Cardiac fibroblast (primary cell): ENCODE data around the gene ARFRP1.
"Not testable (repeated sequence)": the region's sequence is repeated elsewhere in the genome, so short reads cannot be mapped to it uniquely, and the experiment has no call there.

ENCODE experiments used
- DNase-seq, 2 donors: peaks; one replicate each; pipeline versions ENCODE4 v3.0.0 to v3.0.0-alpha.2; 2010; ENCODE audit warnings: low read depth in 2 of 2
- H3K4me3 ChIP-seq, 2 donors: replicated peaks in 1 of 2; 1 replicate in 1 of 2; 2 replicates in 1 of 2; pipeline ENCODE4 v1.5.1; 2011; ENCODE audit warnings: low read depth in 2 of 2, low read length in 2 of 2, mild to moderate bottlenecking in 2 of 2, moderate library complexity in 1 of 2
- CTCF ChIP-seq: IDR thresholded peaks from one replicate; pipeline ENCODE4 v1.5.1; 2011; ENCODE audit warnings: low read depth, mild to moderate bottlenecking, low read length, inconsistent platforms

The ARFRP1 gene

GRCh38 chr20:63672666-63673065 is 35.1 kb downstream of the ARFRP1 start:
- H3K4me3 ChIP-seq, result no peak overlapping the region
- TF ChIP-seq CTCF, result no peak
- no peak for DNase-seq

GRCh38 chr20:63671695-63672094 is 36.1 kb downstream of the ARFRP1 start:
- not testable (repeated sequence) for H3K4me3 ChIP-seq, DNase-seq

- H3K4me3 ChIP-seq, result no peak overlapping the region
- no peak for DNase-seq
- TF ChIP-seq CTCF, result no peak
Measured at GRCh38 chr20:63668351-63668750, 39.4 kb downstream of the ARFRP1 start.

- no peak for DNase-seq
- no peak for TF ChIP-seq CTCF
- H3K4me3 ChIP-seq, result no peak overlapping the region
Measured at GRCh38 chr20:63667858-63668257, 39.9 kb downstream of the ARFRP1 start.

- no peak for DNase-seq
- TF ChIP-seq CTCF, result no peak
- no peak overlapping the region for H3K4me3 ChIP-seq
Measured at GRCh38 chr20:63665708-63666107, 42.1 kb downstream of the ARFRP1 start.

- TF ChIP-seq CTCF, result no peak
- H3K4me3 ChIP-seq, result no peak overlapping the region
- DNase-seq, result peak in 1 of 2 donors; percentile 42
Measured at GRCh38 chr20:63664861-63665594, 42.7 kb downstream of the ARFRP1 start.

GRCh38 chr20:63664143-63664851 is 43.5 kb downstream of the ARFRP1 start:
- DNase-seq, result no peak
- no peak for TF ChIP-seq CTCF
- no peak overlapping the region for H3K4me3 ChIP-seq
